HepG2 (cell line): ENCODE results near the gene RPL36. TPM values are rescaled to one million over a fixed set of nuclear protein-coding genes. Genes with fewer than 3 reads are reported as not detected.
A peak's percentile ranks its signal among the peaks of the same experiment; 100 is the strongest.

ENCODE experiments used
- ARID4A ChIP-seq: sonication (generic); formaldehyde crosslinking; IDR thresholded peaks from 2 replicates; pipeline ENCODE4 v1.5.0; 2020; ENCODE audit warnings: mild to moderate bottlenecking, missing genetic modification reagents, borderline replicate concordance
- DMTF1 ChIP-seq: sonication (generic); formaldehyde crosslinking; IDR thresholded peaks from 2 replicates; pipeline ENCODE4 v1.4.0; 2020; ENCODE audit warnings: mild to moderate bottlenecking, missing genetic modification reagents
- ETV6 ChIP-seq: sonication (generic); formaldehyde crosslinking; conservative IDR thresholded peaks from 2 replicates; pipeline ENCODE4 v1.4.0; 2020; ENCODE audit warnings: missing genetic modification reagents
- KLF16 ChIP-seq, 2 experiments: sonication (generic) in 1 of 2; formaldehyde crosslinking in 1 of 2; IDR thresholded peaks; 2 replicates each; pipeline versions ENCODE4 v1.6.1 to v1.8.0; 2016 to 2023; ENCODE audit warnings: missing genetic modification reagents in 2 of 2, missing compliant biosample characterization in 1 of 2
- MXD4 ChIP-seq: IDR thresholded peaks from 2 replicates; pipeline ENCODE4 v1.6.1; 2016; ENCODE audit warnings: mild to moderate bottlenecking, missing biosample characterization, missing genetic modification reagents
- NKX3-1 ChIP-seq: sonication (generic); formaldehyde crosslinking; IDR thresholded peaks from 2 replicates; pipeline ENCODE4 v1.5.0; 2020; ENCODE audit warnings: missing genetic modification reagents
- PHF20 ChIP-seq: sonication (generic); formaldehyde crosslinking; IDR thresholded peaks from 2 replicates; pipeline ENCODE4 v1.5.0; 2020; ENCODE audit warnings: mild to moderate bottlenecking, missing genetic modification reagents
- TCF7L2 ChIP-seq: IDR thresholded peaks from 2 replicates; pipeline ENCODE4 v1.6.1; 2011; ENCODE audit warnings: mild to moderate bottlenecking, low read depth, low read length, moderate library complexity
- TEAD3 ChIP-seq: optimal IDR thresholded peaks from 2 replicates; pipeline ENCODE3; 2016; ENCODE audit warnings: borderline replicate concordance
- ZNF20 ChIP-seq: sonication (generic); formaldehyde crosslinking; IDR thresholded peaks from 2 replicates; pipeline ENCODE4 v1.4.0; 2020; ENCODE audit warnings: mild to moderate bottlenecking, moderate library complexity, missing genetic modification reagents
- ZNF234 ChIP-seq: sonication (generic); formaldehyde crosslinking; conservative IDR thresholded peaks from 2 replicates; pipeline ENCODE4 v1.5.1; 2020; ENCODE audit warnings: mild to moderate bottlenecking, missing genetic modification reagents
- ZNF251 ChIP-seq: sonication (generic); formaldehyde crosslinking; IDR thresholded peaks from 2 replicates; pipeline ENCODE4 v1.9.0; 2021; ENCODE audit warnings: mild to moderate bottlenecking, missing genetic modification reagents
- ZNF547 ChIP-seq: sonication (generic); formaldehyde crosslinking; IDR thresholded peaks from 2 replicates; pipeline ENCODE4 v1.5.1; 2020; ENCODE audit warnings: mild to moderate bottlenecking, missing genetic modification reagents
- ZNF816 ChIP-seq: sonication (generic); formaldehyde crosslinking; IDR thresholded peaks from 2 replicates; pipeline ENCODE4 v1.8.0; 2022; ENCODE audit warnings: missing genetic modification reagents, mild to moderate bottlenecking, borderline replicate concordance
- polyA plus RNA-seq, 8 experiments: library from polyadenylated mRNA; depleted of rRNA in 3 of 8; stranded (reverse) in 7 of 8; unstranded in 1 of 8; fragments of >200 nt; fragmentation: Illumina TruSeq in 4 of 8; extraction: Trizol in 4 of 8; gene quantifications; 2 replicates each; pipeline versions ENCODE4 v1.2.1 to v1.2.3, GENCODE V29; 2011 to 2016; ENCODE audit warnings: low read depth in 4 of 8, missing spikeins in 1 of 8, mixed read lengths in 1 of 8; ENCODE audit not compliant: insufficient read depth in 1 of 8
- total RNA-seq, 5 experiments: library from RNA; depleted of rRNA; stranded (reverse); fragments of >200 nt; fragmentation: Illumina TruSeq; extraction: Trizol; gene quantifications; 2 replicates each; pipeline ENCODE4 v1.2.3, GENCODE V29; 2016; ENCODE audit warnings: low read depth in 1 of 5
- TF ChIP-seq, protein P1 (sequence below): sonication (generic); formaldehyde crosslinking; conservative IDR thresholded peaks from 2 replicates; pipeline ENCODE4 v1.8.1; 2023; ENCODE audit warnings: missing genetic modification reagents
- TF ChIP-seq, protein P2 (sequence below), 2 experiments: sonication (generic) in 1 of 2; formaldehyde crosslinking in 1 of 2; IDR thresholded peaks; 2 replicates each; pipeline versions ENCODE4 v1.4.0 to v1.6.1; 2016 to 2020; ENCODE audit warnings: borderline replicate concordance in 1 of 2, low read depth in 1 of 2, mild to moderate bottlenecking in 1 of 2, missing genetic modification reagents in 1 of 2

The RPL36 gene
- total and polyA plus RNA-seq, 2 of the 13 experiments (the other 11 are each of a cell fraction or from before 2014, with no cell fraction given), result 706 to 740 TPM

- TF ChIP-seq TCF7L2, result no peak
- TF ChIP-seq, protein P1, sequence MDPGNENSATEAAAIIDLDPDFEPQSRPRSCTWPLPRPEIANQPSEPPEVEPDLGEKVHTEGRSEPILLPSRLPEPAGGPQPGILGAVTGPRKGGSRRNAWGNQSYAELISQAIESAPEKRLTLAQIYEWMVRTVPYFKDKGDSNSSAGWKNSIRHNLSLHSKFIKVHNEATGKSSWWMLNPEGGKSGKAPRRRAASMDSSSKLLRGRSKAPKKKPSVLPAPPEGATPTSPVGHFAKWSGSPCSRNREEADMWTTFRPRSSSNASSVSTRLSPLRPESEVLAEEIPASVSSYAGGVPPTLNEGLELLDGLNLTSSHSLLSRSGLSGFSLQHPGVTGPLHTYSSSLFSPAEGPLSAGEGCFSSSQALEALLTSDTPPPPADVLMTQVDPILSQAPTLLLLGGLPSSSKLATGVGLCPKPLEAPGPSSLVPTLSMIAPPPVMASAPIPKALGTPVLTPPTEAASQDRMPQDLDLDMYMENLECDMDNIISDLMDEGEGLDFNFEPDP (CRISPR knock-in tag), result no peak
- TF ChIP-seq ETV6 (CRISPR knock-in tag), result peak; percentile 51; the same call in 1 of the 2 replicates
- no peak for TF ChIP-seq ZNF20 (CRISPR knock-in tag)
- peak; percentile 92 for TF ChIP-seq PHF20 (CRISPR knock-in tag)
- no peak for TF ChIP-seq ZNF251
- TF ChIP-seq DMTF1 (CRISPR knock-in tag), result no peak
- peak; percentile 89 for TF ChIP-seq TEAD3 (CRISPR knock-in tag)
- TF ChIP-seq, protein P2, sequence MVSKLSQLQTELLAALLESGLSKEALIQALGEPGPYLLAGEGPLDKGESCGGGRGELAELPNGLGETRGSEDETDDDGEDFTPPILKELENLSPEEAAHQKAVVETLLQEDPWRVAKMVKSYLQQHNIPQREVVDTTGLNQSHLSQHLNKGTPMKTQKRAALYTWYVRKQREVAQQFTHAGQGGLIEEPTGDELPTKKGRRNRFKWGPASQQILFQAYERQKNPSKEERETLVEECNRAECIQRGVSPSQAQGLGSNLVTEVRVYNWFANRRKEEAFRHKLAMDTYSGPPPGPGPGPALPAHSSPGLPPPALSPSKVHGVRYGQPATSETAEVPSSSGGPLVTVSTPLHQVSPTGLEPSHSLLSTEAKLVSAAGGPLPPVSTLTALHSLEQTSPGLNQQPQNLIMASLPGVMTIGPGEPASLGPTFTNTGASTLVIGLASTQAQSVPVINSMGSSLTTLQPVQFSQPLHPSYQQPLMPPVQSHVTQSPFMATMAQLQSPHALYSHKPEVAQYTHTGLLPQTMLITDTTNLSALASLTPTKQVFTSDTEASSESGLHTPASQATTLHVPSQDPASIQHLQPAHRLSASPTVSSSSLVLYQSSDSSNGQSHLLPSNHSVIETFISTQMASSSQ (IDR thresholded peaks at IDR 0.05; ENCODE audit: low read depth), result no peak
- TF ChIP-seq, protein P2 (CRISPR knock-in tag; IDR thresholded peaks at IDR 0.05; ENCODE audit: borderline replicate concordance), result peak; percentile 75
- peak; percentile 99 for TF ChIP-seq ZNF816
- peak; percentile 92 for TF ChIP-seq ZNF547 (CRISPR knock-in tag)
- TF ChIP-seq KLF16 (CRISPR knock-in tag; IDR thresholded peaks at IDR 0.05), result peak in 1 of 2 experiments; percentile 87; a peak in 2 of 4 replicates
- TF ChIP-seq MXD4 (CRISPR knock-in tag), result peak; percentile 100
- TF ChIP-seq NKX3-1, result 0 out of 2 replicates have a peak, but pooled peaks have one; percentile 49
- TF ChIP-seq ZNF234 (CRISPR knock-in tag), result peak; percentile 87; the same call in 1 of the 2 replicates
- peak; percentile 97 for TF ChIP-seq ARID4A (CRISPR knock-in tag)
Measured at GRCh38 chr19:5719961-5720790, 30.1 kb downstream of the RPL36 start, which contains the start of the genes CATSPERD and LONP1 (continued).
